Large intestine (tissue), 3 donors: Measurements from ENCODE around the gene GAGE10. TPM values are rescaled to one million over a fixed set of nuclear protein-coding genes. Genes with fewer than 3 reads are reported as not detected.

Experiments used
- DNase-seq, 2 donors: peaks; one replicate each; pipeline versions ENCODE4 v3.0.0 to v3.0.0-alpha.2; 2013
- H3K27ac ChIP-seq: one replicate; pipeline ENCODE4 v1.5.1; 2013; ENCODE audit warnings: low read length
- H3K27me3 ChIP-seq: 2 replicates; pipeline ENCODE4 v1.6.1; 2013; ENCODE audit warnings: low read length; ENCODE audit not compliant: control insufficient read depth, insufficient read depth
- H3K36me3 ChIP-seq: 2 replicates; pipeline ENCODE4 v1.6.1; 2013; ENCODE audit warnings: low read length; ENCODE audit not compliant: control insufficient read depth, insufficient read depth
- H3K4me1 ChIP-seq: one replicate; pipeline ENCODE4 v1.6.1; 2013; ENCODE audit warnings: low read length; ENCODE audit not compliant: control insufficient read depth, insufficient read depth
- H3K4me3 ChIP-seq: one replicate; pipeline ENCODE4 v1.5.1; 2013; ENCODE audit warnings: low read length
- H3K9me3 ChIP-seq: one replicate; pipeline ENCODE4 v1.6.1; 2013; ENCODE audit warnings: mild to moderate bottlenecking, low read depth, low read length, moderate library complexity; ENCODE audit not compliant: control insufficient read depth
- WGBS: methylation state at CpG from one replicate; pipeline ENCODE4 v1.1.5; 2013; ENCODE audit warnings: low lambda C conversion rate; ENCODE audit not compliant: insufficient coverage; 5-methylcytosine and 5-hydroxymethylcytosine counted together
- polyA plus RNA-seq: library from polyadenylated mRNA; unstranded; fragments of 120-200 nt; gene quantifications from one replicate; pipeline ENCODE4 v1.2.1, GENCODE V29; 2013

GAGE10 gene
- polyA plus RNA-seq, 1 donor: not detected

DNA sequence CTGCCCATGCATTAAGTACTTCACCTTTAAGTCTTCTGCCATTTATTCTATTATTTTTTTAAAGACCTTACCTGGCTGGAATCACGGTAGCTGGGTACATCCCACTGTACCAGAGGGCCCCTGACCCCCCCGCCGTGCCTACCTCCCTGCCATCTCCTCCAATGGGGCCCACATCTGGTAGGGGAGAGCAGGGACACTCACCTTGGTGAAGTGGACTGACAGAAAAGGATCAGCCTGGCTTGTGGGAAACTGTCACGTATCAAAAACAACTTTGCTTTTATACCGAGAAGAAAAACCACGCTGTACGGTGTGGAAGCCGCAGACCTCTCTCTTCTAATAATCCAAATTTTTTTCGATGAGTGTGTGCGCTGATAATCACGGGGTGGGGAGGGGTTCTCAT is 39.0 kb upstream of the GAGE10 start, which contains the start of gene FOXP3:
Gene FOXP3 (minus strand): TSS at position 251 of the 400 bp plus-strand sequence. CDS start 6,205 bp downstream, outside the sequence.
- peaks cover 10% of the 10 kb centered on the region for H3K4me1 ChIP-seq
- no CpG with 5 or more reads among the region's 11 CpGs for WGBS
- DNase-seq: no peak
- no peak within 1 kb of the TSS for H3K27ac ChIP-seq
- no peak within 1 kb of the TSS for H3K4me3 ChIP-seq
- H3K36me3 ChIP-seq: no peaks in the 10 kb centered on the region
- H3K27me3 ChIP-seq: no peaks in the 10 kb centered on the region
- H3K9me3 ChIP-seq: no peaks in the 10 kb centered on the region

DNA sequence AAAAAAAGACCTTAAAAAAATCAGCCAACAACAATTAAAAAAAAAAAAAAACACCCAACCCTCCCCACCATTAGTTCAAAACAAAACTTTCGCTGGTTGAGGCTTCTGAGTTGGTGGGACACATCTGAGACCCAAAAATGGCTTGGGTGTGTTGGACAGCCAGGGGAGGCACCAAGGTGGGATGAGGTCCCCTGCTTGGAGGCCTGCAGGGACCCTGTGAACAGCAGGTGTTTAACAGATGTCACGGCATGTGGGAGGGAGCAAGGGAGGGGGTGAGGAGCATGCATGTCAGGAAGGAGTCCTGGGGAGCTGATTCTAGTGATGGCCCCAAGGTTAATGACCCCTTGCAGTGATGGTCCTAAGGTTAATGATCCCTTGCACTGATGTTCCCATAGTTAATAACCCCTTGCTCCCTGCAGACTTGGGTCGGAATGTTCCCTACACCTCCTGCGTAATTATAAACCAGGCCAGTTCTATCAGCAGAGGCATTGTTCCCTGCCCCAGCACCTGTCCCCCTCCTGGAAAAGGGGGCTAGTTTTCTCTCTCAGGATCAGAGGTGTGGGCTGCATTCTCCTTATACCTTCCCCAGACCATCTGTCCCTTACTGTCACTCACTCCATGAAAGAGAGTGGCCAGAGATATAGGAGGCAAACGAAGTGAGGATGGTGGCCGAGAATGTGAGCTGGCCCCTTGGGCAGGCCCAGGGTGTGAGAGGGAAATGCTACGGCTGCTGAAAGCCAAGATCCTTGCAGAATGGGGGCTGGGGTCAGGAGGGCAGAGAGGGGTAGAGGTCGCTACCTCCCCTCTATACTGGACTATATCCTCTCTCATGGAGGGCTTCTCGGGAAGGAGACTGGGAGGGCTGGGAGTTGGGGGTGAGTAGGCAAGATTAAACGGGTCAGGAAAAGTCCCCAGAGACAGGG is 36.7 kb upstream of the GAGE10 start:
- peak; percentile 29 to 70 for DNase-seq
- Histone ChIP-seq H3K9me3 (peaks cover 5% of the 10 kb centered on the region), H3K36me3 (no peaks in the 10 kb centered on the region), H3K27me3 (no peaks in the 10 kb centered on the region), H3K4me3 (no peak overlapping the region), H3K4me1 (peaks cover 17% of the 10 kb centered on the region), H3K27ac (peak overlapping the region; percentile 20)
- no CpG with 5 or more reads among the region's 10 CpGs for WGBS

DNA sequence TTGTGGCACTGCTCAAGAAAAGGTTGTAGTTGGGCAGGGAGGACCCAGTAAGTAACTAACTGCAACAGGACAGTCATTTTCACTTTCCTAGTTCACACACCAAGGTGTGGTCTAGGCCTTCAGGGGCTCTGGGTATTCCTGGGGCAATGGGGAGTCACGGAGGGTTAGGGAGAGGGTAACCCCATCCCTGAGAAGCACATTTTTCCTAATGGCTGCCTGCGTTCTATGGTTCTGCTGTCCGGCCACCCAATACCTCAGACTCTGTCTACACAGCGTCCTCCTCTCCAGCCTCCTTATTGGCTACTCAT is 34.8 kb upstream of the GAGE10 start:
- no peaks in the 10 kb centered on the region for H3K36me3 ChIP-seq
- WGBS: no CpG with 5 or more reads among the region's 4 CpGs
- H3K4me3 ChIP-seq: peak overlapping the region; percentile 44

DNA sequence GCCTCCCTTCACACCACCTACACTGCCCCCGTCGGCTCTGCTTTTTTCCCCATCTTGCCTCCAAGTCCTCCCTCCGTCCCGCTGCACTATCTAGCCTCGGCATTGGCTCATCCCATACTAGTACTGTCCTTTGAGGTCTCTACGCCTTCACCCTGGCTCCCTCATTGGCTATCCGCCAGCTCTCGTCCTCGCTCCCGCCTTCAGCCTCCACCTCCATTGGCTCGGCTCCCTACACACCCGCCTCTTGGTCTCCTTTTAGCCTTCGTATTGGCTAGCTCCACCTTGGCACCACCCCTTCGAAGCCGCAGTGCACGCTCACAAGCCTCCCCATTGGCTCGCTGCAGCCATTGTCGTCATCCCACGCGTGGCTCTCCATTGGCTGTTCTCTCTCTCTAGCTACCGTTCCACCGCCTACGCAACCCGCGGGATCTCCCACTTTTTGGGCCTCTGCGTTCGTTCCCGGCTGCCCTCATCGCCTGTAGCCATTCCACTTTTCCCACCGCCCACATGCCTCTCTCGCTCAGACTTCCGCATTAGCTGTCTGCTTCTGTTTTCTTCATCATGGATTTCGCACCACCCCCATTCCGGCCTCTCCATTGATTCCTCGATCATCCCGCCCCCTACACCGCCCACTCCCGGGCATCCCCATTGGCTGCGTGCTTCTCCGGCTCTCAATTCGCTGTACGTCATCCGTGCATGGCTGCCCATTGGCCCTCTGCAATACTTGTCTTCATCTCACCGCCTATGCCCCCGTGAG is 34.3 kb upstream of the GAGE10 start:
- peak; percentile 96 to 99 for DNase-seq
- Histone ChIP-seq H3K4me3 (peak overlapping the region; percentile 73), H3K27me3 (no peaks in the 10 kb centered on the region), H3K9me3 (peaks cover 5% of the 10 kb centered on the region), H3K27ac (peak overlapping the region; percentile 98), H3K4me1 (peaks cover 17% of the 10 kb centered on the region), H3K36me3 (no peaks in the 10 kb centered on the region)
- WGBS: no CpG with 5 or more reads among the region's 45 CpGs

More for the DNA sequence above, 34.8 kb upstream of the GAGE10 start:
- Histone ChIP-seq H3K27ac (peak overlapping the region; percentile 59), H3K9me3 (peaks cover 5% of the 10 kb centered on the region), H3K27me3 (no peaks in the 10 kb centered on the region), H3K4me1 (peaks cover 17% of the 10 kb centered on the region)
- DNase-seq: no peak

DNA sequence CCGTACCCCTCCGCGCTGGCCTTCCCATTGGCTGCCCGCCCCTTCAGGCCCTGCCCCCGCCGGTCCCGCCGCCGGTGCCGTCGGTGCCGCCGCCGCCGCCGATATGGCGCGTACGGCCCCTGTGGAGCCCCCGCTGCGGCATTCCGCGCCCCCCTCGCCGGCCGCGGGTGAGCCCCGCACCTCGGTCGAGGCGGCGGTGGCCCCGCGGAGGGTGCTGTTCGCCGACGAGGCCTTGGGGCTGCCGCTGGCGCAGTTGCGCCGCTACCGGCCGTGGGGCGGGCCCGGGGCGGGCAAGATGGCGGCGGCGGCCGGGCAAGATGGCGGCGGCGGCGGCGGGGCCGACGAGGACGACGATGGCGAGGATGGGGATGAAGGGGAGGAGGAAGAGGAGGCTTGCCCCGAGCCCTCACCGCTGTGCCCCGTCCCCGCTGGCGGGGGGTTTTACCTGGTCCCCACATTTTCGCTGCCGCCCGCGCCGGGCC is 33.6 kb upstream of the GAGE10 start, which contains the start of gene PPP1R3F:
Gene PPP1R3F (plus strand): TSS at position 27 of the 482 bp plus-strand sequence. CDS start 77 bp downstream, at position 104.
- H3K27me3 ChIP-seq: no peaks in the 10 kb centered on the region
- peaks cover 17% of the 10 kb centered on the region for H3K4me1 ChIP-seq
- WGBS: no CpG with 5 or more reads among the region's 70 CpGs
- peak within 1 kb of the TSS; percentile 98 for H3K27ac ChIP-seq
- no peaks in the 10 kb centered on the region for H3K36me3 ChIP-seq
- H3K9me3 ChIP-seq: peaks cover 5% of the 10 kb centered on the region
- DNase-seq: no peak
- H3K4me3 ChIP-seq: peak within 1 kb of the TSS; percentile 73

DNA sequence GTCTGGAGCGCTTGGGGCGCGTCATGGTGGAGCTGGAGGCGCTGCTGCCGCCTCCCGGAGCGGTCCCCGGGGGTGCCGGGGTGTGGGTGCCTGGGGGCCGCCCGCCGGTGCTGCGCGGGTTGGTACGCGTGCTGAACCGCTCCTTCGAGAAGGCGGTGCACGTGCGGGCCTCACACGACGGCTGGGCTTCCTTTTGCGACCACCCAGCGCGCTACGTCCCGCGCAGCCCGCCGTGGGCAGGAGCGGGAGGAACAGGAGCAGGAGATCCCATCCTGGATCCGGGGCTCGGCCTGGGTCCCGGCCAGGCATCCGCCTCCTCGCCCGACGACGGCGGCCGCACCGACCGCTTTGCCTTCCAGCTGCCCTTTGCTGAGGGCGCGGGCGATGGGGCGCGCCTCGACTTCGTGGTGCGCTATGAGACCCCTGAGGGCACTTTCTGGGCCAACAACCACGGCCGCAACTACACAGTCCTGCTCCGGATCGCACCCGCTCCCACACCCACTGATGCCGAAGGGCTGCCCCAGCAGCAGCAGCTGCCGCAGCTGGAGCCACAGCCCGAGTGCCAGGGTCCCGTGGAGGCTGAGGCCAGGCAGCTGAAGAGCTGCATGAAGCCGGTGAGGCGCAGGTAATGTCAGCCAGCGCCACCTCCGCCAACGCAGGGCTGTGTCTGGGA is 33.1 kb upstream of the GAGE10 start:
- H3K27me3 ChIP-seq: no peaks in the 10 kb centered on the region
- H3K9me3 ChIP-seq: peaks cover 5% of the 10 kb centered on the region
- H3K4me3 ChIP-seq: peak overlapping the region; percentile 58
- no peak for DNase-seq
- no peaks in the 10 kb centered on the region for H3K36me3 ChIP-seq
- H3K4me1 ChIP-seq: peaks cover 17% of the 10 kb centered on the region
- H3K27ac ChIP-seq: peak overlapping the region; percentile 75
- WGBS: no CpG with 5 or more reads among the region's 66 CpGs

DNA sequence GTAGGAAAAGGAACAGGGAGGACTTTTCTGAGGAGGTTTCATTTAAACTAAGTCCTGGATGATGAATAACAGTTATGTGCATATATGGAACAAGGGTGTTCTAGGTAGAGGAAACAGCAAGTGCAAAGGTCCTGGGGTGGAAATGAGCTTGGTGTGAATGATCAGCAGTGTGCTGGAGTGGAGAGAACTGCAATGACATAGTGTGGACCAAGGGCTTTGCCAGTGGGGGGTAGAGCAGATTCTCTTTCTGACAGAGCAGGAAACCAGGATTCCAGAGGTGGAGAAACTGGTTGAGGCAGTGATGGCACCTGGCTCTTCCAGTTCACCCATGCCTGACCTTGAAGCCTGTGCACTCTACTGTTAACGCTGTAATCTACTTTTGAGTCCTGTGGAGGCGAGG is 32.1 kb upstream of the GAGE10 start:
- Histone ChIP-seq H3K27me3 (no peaks in the 10 kb centered on the region), H3K36me3 (no peaks in the 10 kb centered on the region), H3K4me3 (no peak overlapping the region), H3K27ac (no peak overlapping the region), H3K9me3 (peaks cover 5% of the 10 kb centered on the region), H3K4me1 (peaks cover 17% of the 10 kb centered on the region)
- no peak for DNase-seq
- WGBS: no CpG with 5 or more reads among the region's 2 CpGs

DNA sequence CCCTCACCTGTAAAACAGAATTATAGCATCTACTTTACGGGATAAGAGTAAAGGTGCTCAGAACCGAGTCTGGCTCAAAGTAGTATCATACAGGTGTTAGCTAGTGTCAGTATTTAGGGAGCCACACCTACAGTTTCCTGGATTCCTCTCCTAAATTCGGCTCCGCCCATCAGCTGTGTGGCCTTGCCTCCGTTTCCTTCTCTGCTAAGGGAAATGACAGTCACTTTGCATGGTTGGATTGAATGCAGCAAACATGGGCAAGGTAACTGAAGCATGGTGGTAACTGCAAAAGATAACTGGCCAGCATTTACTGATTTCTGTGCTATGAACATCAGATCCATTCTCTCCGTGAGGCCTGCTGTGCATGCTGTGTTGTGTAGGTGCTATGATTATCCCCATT is 31.0 kb upstream of the GAGE10 start:
- H3K27me3 ChIP-seq: no peaks in the 10 kb centered on the region
- H3K4me3 ChIP-seq: no peak overlapping the region
- H3K27ac ChIP-seq: no peak overlapping the region
- no peaks in the 10 kb centered on the region for H3K36me3 ChIP-seq
- H3K4me1 ChIP-seq: peaks cover 10% of the 10 kb centered on the region
- H3K9me3 ChIP-seq: peaks cover 5% of the 10 kb centered on the region
- no peak for DNase-seq
- WGBS: no CpG with 5 or more reads among the region's 6 CpGs

DNA sequence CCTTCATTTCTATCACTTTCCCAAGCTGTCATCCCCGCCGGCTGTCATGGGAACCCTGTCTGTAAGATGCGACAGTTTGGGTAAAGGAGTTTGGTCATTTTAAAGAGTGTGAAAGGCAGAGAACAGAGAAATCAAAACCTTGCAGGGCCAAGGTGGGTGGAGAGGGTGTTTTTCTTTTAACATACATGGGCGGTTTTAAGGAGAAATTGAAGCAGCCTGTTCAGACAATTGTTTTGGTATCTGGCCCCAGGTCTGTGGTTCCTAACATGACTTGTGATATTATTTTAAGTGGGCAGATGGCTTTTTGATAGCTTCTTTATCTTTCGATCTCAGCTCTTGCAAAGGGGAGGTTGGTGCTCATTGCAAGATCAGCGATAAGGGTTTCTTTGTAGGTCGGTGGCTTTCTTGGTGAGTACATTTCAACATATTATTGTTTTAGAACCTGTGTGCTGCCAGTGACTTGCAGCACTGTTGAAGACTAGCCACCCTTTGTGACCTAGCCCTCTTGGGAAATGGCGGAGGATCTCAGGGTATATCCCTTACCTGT is 30.2 kb upstream of the GAGE10 start:
- no peaks in the 10 kb centered on the region for H3K36me3 ChIP-seq
- H3K27me3 ChIP-seq: no peaks in the 10 kb centered on the region
- peaks cover 8% of the 10 kb centered on the region for H3K4me1 ChIP-seq
- no peak for DNase-seq
- H3K27ac ChIP-seq: no peak overlapping the region
- no peak overlapping the region for H3K4me3 ChIP-seq
- no CpG with 5 or more reads among the region's 8 CpGs for WGBS
- peaks cover 5% of the 10 kb centered on the region for H3K9me3 ChIP-seq

DNA sequence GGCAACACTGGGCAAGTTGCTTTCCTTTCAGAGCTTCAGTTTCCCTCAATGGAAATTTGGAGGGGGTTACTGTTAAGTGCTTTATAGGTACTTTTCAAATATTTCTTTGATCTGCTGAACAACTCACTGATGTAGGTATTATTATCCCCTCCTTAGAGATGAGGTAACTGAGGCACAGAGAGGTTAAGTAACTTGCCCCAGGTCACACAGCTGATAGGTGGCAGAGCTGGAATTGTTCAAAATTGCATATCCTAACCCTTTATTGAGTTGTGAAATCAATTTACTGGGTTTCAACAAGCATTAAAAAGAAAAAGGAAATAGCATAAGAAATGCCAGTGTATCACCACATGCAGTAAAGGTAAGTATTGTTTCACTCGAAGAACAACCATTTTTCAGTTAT is 27.2 kb upstream of the GAGE10 start:
- no peak for DNase-seq
- no peaks in the 10 kb centered on the region for H3K9me3 ChIP-seq
- no peak overlapping the region for H3K4me3 ChIP-seq
- H3K4me1 ChIP-seq: no peaks in the 10 kb centered on the region
- no peaks in the 10 kb centered on the region for H3K36me3 ChIP-seq
- H3K27me3 ChIP-seq: no peaks in the 10 kb centered on the region
- H3K27ac ChIP-seq: no peak overlapping the region
- no CpG with 5 or more reads among the region's 1 CpG for WGBS
